HepG2 (cell line): ENCODE data around the gene BAZ1A. TPM values are rescaled to one million over a fixed set of nuclear protein-coding genes. Genes with fewer than 3 reads are reported as not detected.

Source experiments
- AGO1 ChIP-seq: fragments of 200-400 bp; formaldehyde crosslinking; IDR thresholded peaks from 2 replicates; pipeline ENCODE4 v1.6.1; 2017; ENCODE audit warnings: mild to moderate bottlenecking, low read depth, low read length, moderate library complexity; ENCODE audit not compliant: poor library complexity, severe bottlenecking
- CSRNP1 ChIP-seq: sonication (generic); formaldehyde crosslinking; IDR thresholded peaks from 2 replicates; pipeline ENCODE4 v1.8.1; 2023; ENCODE audit warnings: mild to moderate bottlenecking, missing genetic modification reagents
- FOXM1 ChIP-seq: sonication (generic); formaldehyde crosslinking; IDR thresholded peaks from 2 replicates; pipeline ENCODE4 v1.5.0; 2020; ENCODE audit warnings: missing genetic modification reagents
- FOXP1 ChIP-seq, 2 experiments: fragments of 450-650 bp in 1 of 2; IDR thresholded peaks; 2 replicates each; pipeline ENCODE4 v1.6.1; 2017 to 2018; ENCODE audit warnings: antibody characterized with exemption in 1 of 2
- KAT8 ChIP-seq: IDR thresholded peaks from 2 replicates; pipeline ENCODE4 v1.6.1; 2016; ENCODE audit warnings: missing genetic modification reagents, missing compliant biosample characterization
- MBD4 ChIP-seq: IDR thresholded peaks from 2 replicates; pipeline ENCODE4 v1.6.1; 2012; ENCODE audit warnings: low read length, inconsistent platforms, borderline replicate concordance
- NFIB ChIP-seq: sonication (generic); formaldehyde crosslinking; IDR thresholded peaks from 2 replicates; pipeline ENCODE4 v1.9.0; 2021; ENCODE audit warnings: missing genetic modification reagents, mild to moderate bottlenecking, borderline replicate concordance
- NR2F6 ChIP-seq, 2 experiments: IDR thresholded peaks; 2 replicates each; pipeline ENCODE4 v1.6.1; 2016; ENCODE audit warnings: antibody characterized with exemption in 1 of 2, mild to moderate bottlenecking in 1 of 2
- SAFB2 ChIP-seq: sonication (generic); formaldehyde crosslinking; IDR thresholded peaks from 2 replicates; pipeline ENCODE4 v1.5.1; 2020; ENCODE audit warnings: missing genetic modification reagents, low read depth, mild to moderate bottlenecking, borderline replicate concordance
- SALL2 ChIP-seq: sonication (generic); formaldehyde crosslinking; IDR thresholded peaks from 2 replicates; pipeline ENCODE4 v1.8.1; 2023; ENCODE audit warnings: mild to moderate bottlenecking, missing genetic modification reagents, inconsistent platforms
- SRSF4 ChIP-seq: fragments of 200-400 bp; formaldehyde crosslinking; IDR thresholded peaks from one replicate; pipeline ENCODE4 v1.6.1; 2018; ENCODE audit warnings: mild to moderate bottlenecking, low read depth, low read length, moderate library complexity; ENCODE audit not compliant: poor library complexity, severe bottlenecking
- ZFP41 ChIP-seq: sonication (generic); formaldehyde crosslinking; IDR thresholded peaks from 2 replicates; pipeline ENCODE4 v1.4.0; 2020; ENCODE audit warnings: mild to moderate bottlenecking, missing genetic modification reagents, borderline replicate concordance
- ZKSCAN8 ChIP-seq: IDR thresholded peaks from 2 replicates; pipeline ENCODE4 v1.6.1; 2016; ENCODE audit warnings: borderline replicate concordance, missing genetic modification reagents, missing compliant biosample characterization
- ZNF101 ChIP-seq: sonication (generic); formaldehyde crosslinking; IDR thresholded peaks from 2 replicates; pipeline ENCODE4 v1.4.0; 2020; ENCODE audit warnings: mild to moderate bottlenecking, low read depth, missing genetic modification reagents, borderline replicate concordance
- ZNF629 ChIP-seq: sonication (generic); formaldehyde crosslinking; conservative IDR thresholded peaks from 2 replicates; pipeline ENCODE4 v1.5.0; 2020; ENCODE audit warnings: missing genetic modification reagents
- ZNF7 ChIP-seq: IDR thresholded peaks from 2 replicates; pipeline ENCODE4 v1.6.1; 2016; ENCODE audit warnings: missing biosample characterization, missing genetic modification reagents
- ZNF781 ChIP-seq: sonication (generic); formaldehyde crosslinking; IDR thresholded peaks from 2 replicates; pipeline ENCODE4 v1.5.1; 2020; ENCODE audit warnings: borderline replicate concordance, mild to moderate bottlenecking, missing genetic modification reagents; ENCODE audit errors: not compliant biosample characterization
- polyA plus RNA-seq, 8 experiments: library from polyadenylated mRNA; depleted of rRNA in 3 of 8; stranded (reverse) in 7 of 8; unstranded in 1 of 8; fragments of >200 nt; fragmentation: Illumina TruSeq in 4 of 8; extraction: Trizol in 4 of 8; gene quantifications; 2 replicates each; pipeline versions ENCODE4 v1.2.1 to v1.2.3, GENCODE V29; 2011 to 2016; ENCODE audit warnings: low read depth in 4 of 8, missing spikeins in 1 of 8, mixed read lengths in 1 of 8; ENCODE audit not compliant: insufficient read depth in 1 of 8
- total RNA-seq, 5 experiments: library from RNA; depleted of rRNA; stranded (reverse); fragments of >200 nt; fragmentation: Illumina TruSeq; extraction: Trizol; gene quantifications; 2 replicates each; pipeline ENCODE4 v1.2.3, GENCODE V29; 2016; ENCODE audit warnings: low read depth in 1 of 5
- TF ChIP-seq, protein P1 (sequence below): sonication (generic); formaldehyde crosslinking; IDR thresholded peaks from 2 replicates; pipeline ENCODE4 v1.8.0; 2022; ENCODE audit warnings: mild to moderate bottlenecking, missing genetic modification reagents, moderate library complexity
- TF ChIP-seq, protein P2 (sequence below): sonication (generic); formaldehyde crosslinking; IDR thresholded peaks from 2 replicates; pipeline ENCODE4 v1.4.0; 2020; ENCODE audit warnings: missing genetic modification reagents

BAZ1A gene
- total and polyA plus RNA-seq, 2 of the 13 experiments (the other 11 are each of a cell fraction or from before 2014, with no cell fraction given): 20.9 to 56.8 TPM

GRCh38 chr14:34873589-34874385 lies 1.4 kb downstream of the BAZ1A start (continued):
- no peak for TF ChIP-seq NFIB (CRISPR knock-in tag)
- TF ChIP-seq CSRNP1: peak; percentile 98
- TF ChIP-seq, protein P1, sequence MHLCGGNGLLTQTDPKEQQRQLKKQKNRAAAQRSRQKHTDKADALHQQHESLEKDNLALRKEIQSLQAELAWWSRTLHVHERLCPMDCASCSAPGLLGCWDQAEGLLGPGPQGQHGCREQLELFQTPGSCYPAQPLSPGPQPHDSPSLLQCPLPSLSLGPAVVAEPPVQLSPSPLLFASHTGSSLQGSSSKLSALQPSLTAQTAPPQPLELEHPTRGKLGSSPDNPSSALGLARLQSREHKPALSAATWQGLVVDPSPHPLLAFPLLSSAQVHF (CRISPR knock-in tag): peak; percentile 51
- TF ChIP-seq SAFB2 (CRISPR knock-in tag): peak; percentile 37
- no peak; the same call in 1 of the 2 replicates for TF ChIP-seq ZNF629
- peak; percentile 97 for TF ChIP-seq ZNF781 (CRISPR knock-in tag)
- peak; percentile 92 for TF ChIP-seq SALL2 (CRISPR knock-in tag)
- peak; percentile 14; the same call in 1 of the 2 replicates for TF ChIP-seq ZNF7 (CRISPR knock-in tag)
- TF ChIP-seq ZKSCAN8 (CRISPR knock-in tag): peak; percentile 30; the same call in 1 of the 2 replicates
- peak; percentile 94 for TF ChIP-seq AGO1
- TF ChIP-seq SRSF4: no peak
- no peak for TF ChIP-seq MBD4
- peak; percentile 83; the same call in 1 of the 2 replicates for TF ChIP-seq FOXM1 (CRISPR knock-in tag)
- no peak for TF ChIP-seq NR2F6 (IDR thresholded peaks at IDR 0.05)
- TF ChIP-seq NR2F6 (CRISPR knock-in tag; IDR thresholded peaks at IDR 0.05): 0 out of 2 replicates have a peak, but pooled peaks have one; percentile 44
- TF ChIP-seq ZFP41 (CRISPR knock-in tag): peak; percentile 95
- peak; percentile 90 for TF ChIP-seq KAT8 (CRISPR knock-in tag)
- TF ChIP-seq FOXP1 (IDR thresholded peaks at IDR 0.05): no peak
- peak; percentile 7; the same call in 1 of the 2 replicates for TF ChIP-seq FOXP1 (CRISPR knock-in tag; IDR thresholded peaks at IDR 0.05)
- TF ChIP-seq ZNF101: peak; percentile 99
- TF ChIP-seq, protein P2, sequence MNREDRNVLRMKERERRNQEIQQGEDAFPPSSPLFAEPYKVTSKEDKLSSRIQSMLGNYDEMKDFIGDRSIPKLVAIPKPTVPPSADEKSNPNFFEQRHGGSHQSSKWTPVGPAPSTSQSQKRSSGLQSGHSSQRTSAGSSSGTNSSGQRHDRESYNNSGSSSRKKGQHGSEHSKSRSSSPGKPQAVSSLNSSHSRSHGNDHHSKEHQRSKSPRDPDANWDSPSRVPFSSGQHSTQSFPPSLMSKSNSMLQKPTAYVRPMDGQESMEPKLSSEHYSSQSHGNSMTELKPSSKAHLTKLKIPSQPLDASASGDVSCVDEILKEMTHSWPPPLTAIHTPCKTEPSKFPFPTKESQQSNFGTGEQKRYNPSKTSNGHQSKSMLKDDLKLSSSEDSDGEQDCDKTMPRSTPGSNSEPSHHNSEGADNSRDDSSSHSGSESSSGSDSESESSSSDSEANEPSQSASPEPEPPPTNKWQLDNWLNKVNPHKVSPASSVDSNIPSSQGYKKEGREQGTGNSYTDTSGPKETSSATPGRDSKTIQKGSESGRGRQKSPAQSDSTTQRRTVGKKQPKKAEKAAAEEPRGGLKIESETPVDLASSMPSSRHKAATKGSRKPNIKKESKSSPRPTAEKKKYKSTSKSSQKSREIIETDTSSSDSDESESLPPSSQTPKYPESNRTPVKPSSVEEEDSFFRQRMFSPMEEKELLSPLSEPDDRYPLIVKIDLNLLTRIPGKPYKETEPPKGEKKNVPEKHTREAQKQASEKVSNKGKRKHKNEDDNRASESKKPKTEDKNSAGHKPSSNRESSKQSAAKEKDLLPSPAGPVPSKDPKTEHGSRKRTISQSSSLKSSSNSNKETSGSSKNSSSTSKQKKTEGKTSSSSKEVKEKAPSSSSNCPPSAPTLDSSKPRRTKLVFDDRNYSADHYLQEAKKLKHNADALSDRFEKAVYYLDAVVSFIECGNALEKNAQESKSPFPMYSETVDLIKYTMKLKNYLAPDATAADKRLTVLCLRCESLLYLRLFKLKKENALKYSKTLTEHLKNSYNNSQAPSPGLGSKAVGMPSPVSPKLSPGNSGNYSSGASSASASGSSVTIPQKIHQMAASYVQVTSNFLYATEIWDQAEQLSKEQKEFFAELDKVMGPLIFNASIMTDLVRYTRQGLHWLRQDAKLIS (CRISPR knock-in tag): no peak; the same call in none of the 2 replicates
